ENCODE data around the gene RAD51B.

DNA sequence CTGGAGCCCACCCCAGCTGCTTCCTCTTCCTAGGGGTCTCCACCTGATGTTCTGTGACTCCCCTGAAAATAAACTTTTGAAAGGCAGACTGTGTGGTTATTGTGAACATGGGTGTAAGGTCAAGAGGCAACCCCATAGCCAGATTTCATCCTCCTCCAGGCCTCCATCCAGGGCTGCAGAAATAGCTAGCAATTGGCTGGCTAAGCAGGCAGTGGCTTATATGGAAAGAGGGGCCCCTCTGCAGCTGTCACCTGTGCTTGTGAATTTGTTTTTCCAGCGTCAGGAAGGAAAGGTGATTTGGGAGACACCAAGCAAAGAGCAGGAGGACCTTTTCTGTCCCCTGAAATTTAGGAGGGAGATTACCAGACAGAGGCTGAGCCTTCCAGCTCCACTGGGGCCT lies 917.5 kb downstream of the RAD51B start:
- TF ChIP-seq CTCF (conservative IDR thresholded peaks at IDR 0.05; ENCODE audit: low read depth, low read length) (no peak), EZH2 (IDR thresholded peaks at IDR 0.05; ENCODE audit: borderline replicate concordance, low read depth, low read length, poor library complexity, severe bottlenecking) (no peak)

Data from A673 (cell line).